Activated CD4-positive, alpha-beta T cell treated with anti-CD3 and anti-CD28 coated beads for 1 hour (primary cell): Measurements from ENCODE around the gene MAP1S.
"Not testable (repeated sequence)": the region's sequence is repeated elsewhere in the genome, so short reads cannot be mapped to it uniquely, and the experiment has no call there.

ENCODE experiments used
- DNase-seq: peaks from one replicate; pipeline ENCODE4 v3.0.0-alpha.2; 2020

Gene MAP1S

DNA sequence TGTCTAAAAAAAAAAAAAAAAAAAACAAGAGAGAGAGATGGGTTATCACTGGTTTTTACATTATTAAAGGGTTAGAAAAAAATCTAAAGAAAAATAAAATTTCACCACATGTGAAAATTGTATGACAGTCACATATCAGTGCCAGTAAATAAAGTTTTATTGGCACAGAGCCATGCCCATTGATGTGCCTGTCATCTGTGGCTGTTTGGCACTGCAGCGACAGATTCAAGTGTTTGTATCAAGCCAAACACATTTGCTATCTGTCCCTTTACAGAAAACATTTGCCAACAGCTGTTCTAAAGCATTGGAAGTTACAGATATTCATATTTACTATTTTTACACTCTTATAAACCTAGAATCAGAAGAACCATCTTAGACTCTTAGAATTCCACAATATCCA lies 48.3 kb downstream of the MAP1S start:
- no peak for DNase-seq

DNA sequence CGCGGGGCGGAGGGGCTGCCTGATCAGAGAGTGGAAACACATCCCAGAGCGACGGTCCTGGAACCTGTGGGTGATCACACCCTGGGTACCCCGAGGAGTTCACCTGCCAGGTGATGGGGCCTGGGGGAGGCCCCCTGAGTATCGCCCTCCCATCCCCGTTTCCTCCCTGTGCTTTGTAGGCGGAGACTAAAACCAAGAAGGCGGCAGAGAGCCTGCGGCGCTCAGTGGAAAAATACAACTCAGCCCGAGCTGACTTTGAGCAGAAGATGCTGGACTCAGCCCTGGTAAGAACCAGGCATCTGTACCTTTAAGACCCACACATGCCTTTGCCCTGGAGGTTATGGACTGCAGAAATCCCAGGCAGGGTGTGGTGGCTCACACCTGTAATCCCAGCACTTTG lies 51.3 kb downstream of the MAP1S start:
- DNase-seq, result no peak

DNA sequence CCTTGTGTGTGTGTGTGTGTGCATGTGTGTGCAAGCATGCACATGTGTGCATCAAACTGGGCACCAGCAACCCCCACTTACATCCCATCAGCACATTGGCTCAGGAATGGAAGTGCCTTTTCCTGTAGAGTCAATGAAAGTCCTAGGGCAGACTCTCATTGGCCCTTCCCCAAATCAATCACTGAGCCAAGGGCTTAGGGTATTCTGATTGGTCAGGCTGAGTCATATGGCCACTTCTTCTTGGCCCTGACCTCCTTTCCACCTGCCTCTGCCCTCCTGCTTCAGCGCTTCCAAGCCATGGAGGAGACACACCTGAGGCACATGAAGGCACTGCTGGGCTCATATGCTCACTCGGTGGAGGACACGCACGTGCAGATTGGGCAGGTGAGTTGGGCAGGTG lies 52.9 kb downstream of the MAP1S start:
- no peak for DNase-seq

DNA sequence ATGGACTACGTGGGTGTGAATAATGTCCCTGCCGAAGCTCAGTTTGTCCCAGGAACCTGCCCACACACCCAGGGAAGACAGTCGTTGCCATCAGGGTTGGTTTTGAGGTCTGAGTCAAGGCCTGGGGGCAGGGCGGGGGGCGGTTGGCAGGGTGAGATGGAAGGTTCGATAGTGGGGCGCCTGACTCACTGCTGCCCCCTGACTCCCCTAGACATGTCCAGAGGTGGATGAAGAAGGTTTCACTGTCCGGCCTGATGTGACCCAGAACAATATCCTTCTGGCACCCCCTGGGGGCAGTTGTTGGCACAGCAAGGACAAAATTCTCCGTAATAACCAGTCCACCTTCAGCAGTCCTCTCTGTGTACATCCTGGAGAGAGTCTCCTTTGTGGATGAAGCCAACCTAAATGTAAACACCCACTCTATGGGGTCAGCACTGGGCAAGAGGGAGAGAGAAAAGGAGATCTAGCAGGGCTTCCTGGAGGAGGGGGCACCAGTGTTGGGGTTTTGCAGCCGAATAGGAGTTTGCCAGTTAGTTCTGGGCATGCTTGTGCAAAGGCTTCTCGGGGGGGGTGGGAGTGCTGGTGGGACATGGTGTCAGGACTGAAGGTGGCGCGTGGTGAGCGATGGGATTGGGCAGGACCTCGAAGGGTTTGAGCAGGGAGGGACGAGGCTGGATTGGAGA lies 56.1 kb downstream of the MAP1S start:
- DNase-seq, result no peak

DNA sequence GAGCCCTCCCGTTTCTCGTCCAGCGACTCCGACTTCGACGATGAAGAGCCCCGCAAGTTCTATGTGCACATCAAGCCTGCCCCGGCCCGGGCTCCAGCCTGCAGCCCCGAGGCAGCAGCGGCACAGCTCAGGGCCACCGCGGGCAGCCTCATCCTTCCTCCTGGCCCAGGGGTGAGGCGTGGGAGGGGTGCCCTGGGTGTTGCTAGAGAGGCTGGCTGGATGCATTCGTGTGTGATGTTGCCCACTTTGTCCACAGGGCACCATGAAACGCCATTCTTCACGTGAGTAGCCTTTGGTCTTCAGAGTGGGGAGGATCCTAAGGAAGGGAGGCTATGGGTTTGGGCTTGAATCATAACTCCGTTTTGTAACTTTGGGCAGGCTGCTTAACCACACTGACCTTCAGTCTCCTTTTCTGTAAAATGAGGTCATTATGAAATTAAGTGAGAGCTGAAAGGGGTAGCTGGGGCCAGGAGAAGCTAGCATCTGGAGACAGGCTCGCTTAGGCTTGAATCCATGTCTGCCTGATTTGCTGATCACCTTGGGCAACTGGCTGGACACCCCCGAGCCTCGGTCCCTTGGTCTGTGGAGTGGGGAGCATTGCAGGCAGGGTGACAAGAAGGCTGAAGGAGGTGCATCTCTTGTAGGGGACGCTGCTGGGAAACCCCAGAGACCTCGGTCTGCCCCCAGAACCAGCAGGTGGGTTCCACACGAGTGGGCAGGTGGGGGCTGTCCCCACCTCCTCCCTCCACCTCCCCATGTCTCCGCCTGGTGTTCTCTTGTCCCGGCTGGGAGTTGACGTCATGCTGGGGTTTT lies 56.9 kb downstream of the MAP1S start:
- no peak for DNase-seq

DNA sequence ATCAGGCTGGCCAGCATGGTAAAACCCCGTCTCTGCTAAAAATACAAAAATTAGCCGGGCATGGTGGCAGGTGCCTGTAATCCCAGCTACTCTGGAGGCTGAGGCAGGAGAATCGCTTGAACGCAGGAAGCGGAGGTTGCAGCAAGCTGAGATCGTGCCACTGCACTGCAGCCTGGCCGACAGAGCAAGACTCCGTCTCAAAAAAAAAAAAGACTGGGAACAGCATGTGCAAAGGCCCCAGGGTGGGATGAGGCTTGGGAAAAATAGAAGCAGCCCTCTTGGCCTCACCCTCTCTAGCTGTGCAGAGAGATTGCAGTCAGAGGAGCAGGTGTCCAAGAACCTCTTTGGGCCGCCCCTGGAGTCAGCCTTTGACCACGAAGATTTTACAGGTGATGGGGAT lies 58.6 kb downstream of the MAP1S start:
- not testable (repeated sequence) for DNase-seq

DNA sequence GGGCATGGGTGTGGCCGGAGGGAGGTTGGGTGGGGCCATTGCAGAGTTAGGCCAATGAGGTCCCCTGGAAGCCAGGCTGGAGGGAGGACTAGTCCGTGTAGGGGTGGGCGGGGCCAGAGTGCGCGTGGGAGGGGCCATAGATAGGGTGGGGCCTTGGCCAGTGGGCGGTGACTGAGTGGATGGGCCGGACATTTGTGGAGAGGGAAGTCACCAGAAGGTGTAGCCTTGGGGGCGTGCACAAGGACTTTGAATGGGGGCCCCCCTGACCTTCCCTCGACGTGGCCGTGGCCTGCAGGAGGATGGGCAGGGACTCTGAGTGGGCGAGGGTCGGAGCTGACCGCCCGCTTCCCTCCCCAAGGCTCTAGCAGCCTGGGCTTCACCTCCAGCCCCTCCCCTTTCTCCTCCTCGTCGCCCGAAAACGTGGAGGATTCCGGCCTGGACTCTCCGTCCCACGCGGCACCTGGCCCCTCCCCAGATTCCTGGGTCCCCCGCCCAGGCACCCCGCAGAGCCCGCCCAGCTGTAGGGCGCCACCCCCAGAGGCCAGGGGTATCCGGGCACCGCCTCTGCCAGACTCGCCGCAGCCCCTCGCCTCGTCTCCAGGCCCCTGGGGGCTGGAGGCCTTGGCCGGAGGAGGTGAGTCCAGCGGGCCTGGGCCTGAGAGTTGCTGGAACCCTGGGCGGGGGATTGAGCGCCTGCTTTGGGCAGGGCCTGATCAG lies 59.1 kb downstream of the MAP1S start:
- DNase-seq, result no peak

DNA sequence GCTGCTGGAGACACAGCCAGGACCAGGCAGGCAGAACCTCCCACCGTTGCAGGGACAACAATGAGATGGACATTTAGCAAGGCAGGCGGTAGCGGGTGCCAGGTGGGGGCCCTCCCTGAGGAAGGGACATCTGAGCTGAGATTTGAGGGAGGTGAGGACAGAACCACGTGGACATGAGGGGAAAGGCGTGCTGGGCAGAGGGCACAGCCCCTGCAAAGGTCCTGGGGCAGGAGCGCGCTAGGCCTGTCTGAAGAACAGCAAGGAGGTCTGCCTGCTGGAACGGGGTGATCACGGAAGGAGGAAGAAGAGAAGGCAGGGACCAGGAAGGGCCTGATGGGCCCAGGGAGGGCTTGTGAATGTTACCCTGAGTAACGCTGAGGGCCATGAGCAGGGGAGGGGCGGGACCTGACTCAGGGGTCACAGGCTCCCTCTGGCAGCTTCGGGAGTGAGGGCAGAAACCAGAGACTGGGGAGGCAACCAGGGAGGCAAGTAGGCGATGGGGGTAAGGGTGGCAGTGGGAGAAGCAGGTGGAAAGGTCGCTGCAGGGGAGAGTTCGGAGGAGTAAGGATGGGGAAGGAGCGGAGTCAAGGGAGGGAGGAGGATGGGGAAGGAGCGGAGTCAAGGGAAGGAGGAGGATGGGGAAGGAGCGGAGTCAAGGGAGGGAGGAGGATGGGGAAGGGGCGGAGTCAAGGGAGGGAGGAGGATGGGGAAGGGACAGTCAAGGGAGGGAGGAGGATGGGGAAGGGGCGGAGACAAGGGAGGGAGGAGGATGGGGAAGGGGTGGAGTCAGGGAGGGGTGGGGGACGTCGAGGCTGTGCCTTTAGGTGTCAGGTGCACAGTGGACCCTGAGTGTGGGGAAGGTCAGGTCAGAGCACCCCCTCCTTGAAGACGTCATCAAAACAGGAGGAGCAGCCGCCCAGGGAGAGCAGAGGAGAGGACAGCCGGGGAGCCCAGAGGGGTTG lies 60.0 kb downstream of the MAP1S start:
- no peak for DNase-seq

DNA sequence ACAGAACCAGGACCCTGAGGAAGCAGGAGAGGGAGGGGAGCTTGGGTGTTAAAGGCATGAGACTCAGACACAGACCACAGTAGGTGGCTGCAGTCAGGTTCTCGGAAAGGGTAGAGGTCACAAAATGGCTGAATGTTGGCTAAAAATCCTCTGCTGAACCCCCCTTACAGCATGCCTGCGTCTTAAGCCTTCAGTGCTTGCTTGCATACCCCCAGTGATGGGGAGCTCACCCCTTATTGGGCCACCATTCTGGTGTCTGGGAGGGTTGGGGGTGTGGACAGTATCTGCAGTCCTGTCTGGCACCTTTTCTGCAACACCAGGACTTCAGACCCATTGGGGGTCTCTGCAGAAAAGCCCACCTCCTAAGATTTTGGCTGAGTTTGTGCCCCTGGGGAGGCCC lies 61.5 kb downstream of the MAP1S start:
- DNase-seq, result no peak

DNA sequence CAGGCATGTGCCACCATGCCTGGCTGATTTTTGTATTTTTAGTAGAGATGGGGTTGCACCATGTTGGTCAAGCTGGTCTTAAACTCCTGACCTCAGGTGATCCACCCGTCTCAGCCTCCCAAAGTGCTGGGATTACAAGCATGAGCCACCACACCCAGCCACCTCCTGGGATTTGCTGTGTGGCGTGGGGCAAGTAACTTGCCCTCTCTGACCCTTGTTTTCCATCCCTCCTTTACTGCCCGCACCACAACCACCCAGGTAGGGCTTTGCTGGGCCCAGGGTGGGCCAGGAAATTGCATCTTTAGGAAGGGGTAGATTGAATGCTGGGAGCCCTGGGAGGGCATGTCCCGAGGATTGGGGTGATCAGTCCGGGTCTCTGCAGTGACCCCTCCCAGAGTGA lies 64.4 kb downstream of the MAP1S start:
- DNase-seq, result not testable (repeated sequence)
